Dedifferentiated amniotic fluid mesenchymal stem cell (primary cell): Measurements from ENCODE around the gene HECW1.

ENCODE experiments used
- DNase-seq: peaks from one replicate; pipeline ENCODE4 v3.0.0-alpha.2; 2016; ENCODE audit errors: extremely low spot score

Gene HECW1

GRCh38 chr7:43502941-43503340 is 390.5 kb downstream of the HECW1 start:
- DNase-seq, result no peak

- no peak for DNase-seq
Observed at GRCh38 chr7:43505412-43505811, 393.0 kb downstream of the HECW1 start.

- DNase-seq, result no peak
Observed at GRCh38 chr7:43506460-43506859, 394.0 kb downstream of the HECW1 start.

- DNase-seq, result no peak
Observed at GRCh38 chr7:43508461-43508860, 396.0 kb downstream of the HECW1 start.

GRCh38 chr7:43509906-43510305 is 397.5 kb downstream of the HECW1 start:
- no peak for DNase-seq

GRCh38 chr7:43511029-43511428 is 398.6 kb downstream of the HECW1 start:
- DNase-seq, result no peak

- no peak for DNase-seq
Observed at GRCh38 chr7:43511769-43512515, 399.5 kb downstream of the HECW1 start.

GRCh38 chr7:43513251-43513650 is 400.8 kb downstream of the HECW1 start:
- DNase-seq, result no peak

- DNase-seq, result no peak
Observed at GRCh38 chr7:43516581-43517342, 404.3 kb downstream of the HECW1 start.

- DNase-seq, result no peak
Observed at GRCh38 chr7:43517464-43517863, 405.0 kb downstream of the HECW1 start.

- no peak for DNase-seq
Observed at GRCh38 chr7:43520201-43520600, 407.8 kb downstream of the HECW1 start.

- DNase-seq, result peak; percentile 38
Observed at GRCh38 chr7:43522406-43523156, 410.1 kb downstream of the HECW1 start.

- DNase-seq, result no peak
Observed at GRCh38 chr7:43528576-43529354, 416.3 kb downstream of the HECW1 start.

GRCh38 chr7:43530553-43531410 is 418.3 kb downstream of the HECW1 start:
- no peak for DNase-seq

- DNase-seq, result no peak
Observed at GRCh38 chr7:43531700-43532099, 419.3 kb downstream of the HECW1 start.

GRCh38 chr7:43533801-43534479 is 421.5 kb downstream of the HECW1 start:
- no peak for DNase-seq

GRCh38 chr7:43535031-43535451 is 422.6 kb downstream of the HECW1 start:
- no peak for DNase-seq

GRCh38 chr7:43535810-43536585 is 423.6 kb downstream of the HECW1 start:
- DNase-seq, result peak; percentile 95

GRCh38 chr7:43536773-43537172 is 424.3 kb downstream of the HECW1 start:
- no peak for DNase-seq
